ENCODE measurements around the gene TRIP12.

DNA sequence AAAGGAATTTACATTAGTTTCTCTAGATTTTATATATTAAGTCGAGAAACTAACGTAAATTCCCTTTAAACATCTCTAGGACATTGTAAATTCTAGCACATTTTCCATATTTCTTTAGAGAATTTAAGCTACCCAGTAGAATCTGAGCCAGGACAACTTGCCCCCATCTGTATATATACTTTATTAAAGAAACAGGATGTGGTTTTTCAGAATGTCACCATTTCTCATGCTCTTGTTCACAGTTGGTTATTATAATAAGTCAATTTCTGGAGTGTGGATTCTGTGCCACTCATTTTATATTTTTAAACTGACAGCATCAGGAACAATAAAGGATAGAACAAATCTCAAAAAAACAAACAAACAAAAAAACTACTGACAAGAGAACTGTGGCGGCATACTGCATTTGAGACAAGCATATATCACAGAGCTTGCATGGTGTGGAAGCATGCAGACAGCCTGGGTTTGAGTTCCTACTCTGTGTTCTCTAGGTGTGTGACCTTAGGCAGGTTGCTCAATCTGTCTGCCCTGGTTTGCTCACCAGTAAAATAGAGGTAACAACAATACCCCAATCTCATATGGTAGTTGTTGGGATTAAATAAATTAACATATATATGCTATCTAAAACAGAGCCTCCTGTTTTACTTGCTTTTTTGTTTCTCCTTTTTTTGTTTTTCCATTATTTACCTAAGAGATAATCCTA is 146.0 kb downstream of the TRIP12 start:
- TF ChIP-seq EZH2 (IDR thresholded peaks at IDR 0.05; ENCODE audit: borderline replicate concordance, insufficient read depth, low read length, poor library complexity, severe bottlenecking) (no peak), MXI1 (conservative IDR thresholded peaks at IDR 0.05; ENCODE audit: poor library complexity, severe bottlenecking) (no peak), POLR2AphosphoS5 (IDR thresholded peaks at IDR 0.05) (no peak)
- TF ChIP-seq, protein P1, sequence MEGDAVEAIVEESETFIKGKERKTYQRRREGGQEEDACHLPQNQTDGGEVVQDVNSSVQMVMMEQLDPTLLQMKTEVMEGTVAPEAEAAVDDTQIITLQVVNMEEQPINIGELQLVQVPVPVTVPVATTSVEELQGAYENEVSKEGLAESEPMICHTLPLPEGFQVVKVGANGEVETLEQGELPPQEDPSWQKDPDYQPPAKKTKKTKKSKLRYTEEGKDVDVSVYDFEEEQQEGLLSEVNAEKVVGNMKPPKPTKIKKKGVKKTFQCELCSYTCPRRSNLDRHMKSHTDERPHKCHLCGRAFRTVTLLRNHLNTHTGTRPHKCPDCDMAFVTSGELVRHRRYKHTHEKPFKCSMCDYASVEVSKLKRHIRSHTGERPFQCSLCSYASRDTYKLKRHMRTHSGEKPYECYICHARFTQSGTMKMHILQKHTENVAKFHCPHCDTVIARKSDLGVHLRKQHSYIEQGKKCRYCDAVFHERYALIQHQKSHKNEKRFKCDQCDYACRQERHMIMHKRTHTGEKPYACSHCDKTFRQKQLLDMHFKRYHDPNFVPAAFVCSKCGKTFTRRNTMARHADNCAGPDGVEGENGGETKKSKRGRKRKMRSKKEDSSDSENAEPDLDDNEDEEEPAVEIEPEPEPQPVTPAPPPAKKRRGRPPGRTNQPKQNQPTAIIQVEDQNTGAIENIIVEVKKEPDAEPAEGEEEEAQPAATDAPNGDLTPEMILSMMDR (IDR thresholded peaks at IDR 0.05; ENCODE audit: poor library complexity, severe bottlenecking) = no peak

Data from neural cell (in vitro differentiated cells).